GM19193 (cell line): ENCODE measurements around the gene TET1.

Experiments used
- POLR2A ChIP-seq: IDR thresholded peaks from 4 replicates; pipeline ENCODE4 v1.6.1; 2011; ENCODE audit not compliant: insufficient read depth, insufficient read length; ENCODE audit errors: extremely low read depth

TET1 gene

DNA sequence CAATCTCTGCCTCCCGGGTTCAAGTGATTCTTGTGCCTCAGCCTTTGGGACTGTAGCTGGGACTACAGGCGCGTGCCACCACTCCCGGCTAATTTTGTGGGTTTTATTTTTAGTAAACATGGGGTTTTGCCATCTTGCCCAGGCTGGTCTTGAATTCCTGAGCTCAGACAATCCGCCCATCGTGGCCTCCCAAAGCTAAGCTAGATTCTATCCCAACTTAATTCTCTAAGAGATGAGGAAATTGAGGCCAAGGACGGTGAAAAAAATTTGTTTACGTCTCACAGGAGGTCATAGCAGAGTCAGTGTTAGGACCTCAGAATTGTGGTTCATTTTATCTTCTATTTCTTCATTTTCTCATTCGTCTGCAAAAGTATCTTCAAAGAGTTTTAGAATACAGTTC is 167.0 kb downstream of the TET1 start:
- TF ChIP-seq POLR2A: no peak

- TF ChIP-seq POLR2A: no peak
These were observed 172.5 kb downstream of the TET1 start for GRCh38 chr10:68732651-68733050.

- no peak for TF ChIP-seq POLR2A
These were observed 174.2 kb downstream of the TET1 start for GRCh38 chr10:68734349-68734748.

DNA sequence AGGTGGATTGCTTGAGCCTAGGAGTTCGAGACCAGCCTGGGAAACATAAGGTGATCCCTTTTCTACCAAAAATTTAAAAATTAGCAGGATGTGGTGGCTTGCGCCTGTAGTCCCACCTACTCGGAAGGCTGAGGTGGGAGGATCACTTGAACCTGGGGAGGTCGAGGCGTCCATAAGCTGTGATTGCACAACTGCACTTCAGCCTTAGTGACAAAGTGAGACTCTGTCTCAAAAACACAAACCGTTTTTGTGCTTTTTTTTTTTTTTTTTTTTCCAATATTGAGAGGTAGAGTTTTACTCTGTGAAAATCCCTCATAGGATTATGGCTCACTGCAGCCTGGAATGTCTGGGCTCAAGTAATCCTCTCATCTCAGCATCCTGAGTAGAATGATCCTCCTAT is 175.0 kb downstream of the TET1 start:
- TF ChIP-seq POLR2A: no peak

GRCh38 chr10:68742397-68742796 is 182.3 kb downstream of the TET1 start:
- no peak for TF ChIP-seq POLR2A
